Astrocyte of the spinal cord (primary cell): ENCODE results near the gene TARS2.
A peak's percentile ranks its signal among the peaks of the same experiment; 100 is the strongest.

Experiments used
- DNase-seq: peaks from one replicate; pipeline ENCODE4 v3.0.0; 2011; ENCODE audit warnings: low read depth, low spot score
- H3K4me3 ChIP-seq: 2 replicates; pipeline ENCODE4 v1.5.1; 2011; ENCODE audit warnings: low read depth, mild to moderate bottlenecking, low read length, moderate library complexity
- CTCF ChIP-seq: IDR thresholded peaks from 2 replicates; pipeline ENCODE4 v1.5.1; 2012; ENCODE audit warnings: low read depth, mild to moderate bottlenecking, low read length, inconsistent platforms
- in situ Hi-C: cut with HindIII; loops from 2 replicates; pipeline ENCODE4 v1.10.0; 2017; ENCODE audit warnings: low sequenced_read_pairs

TARS2 gene

GRCh38 chr1:150486966-150487762 is at the start of gene TARS2:
Gene TARS2 (plus strand): TSS chr1:150487419. CDS start chr1:150487451, 32 bp downstream.
- H3K4me3 ChIP-seq, result peak within 1 kb of the TSS; percentile 94
- peak; percentile 4 for TF ChIP-seq CTCF
- peak; percentile 99 for DNase-seq
- in situ Hi-C loops, result no loop called here

- no peak for TF ChIP-seq CTCF
- DNase-seq, result no peak
- H3K4me3 ChIP-seq, result no peak overlapping the region
- in situ Hi-C loops, result no loop called here
Measured at GRCh38 chr1:150441121-150441520, 46.1 kb upstream of the TARS2 start.

GRCh38 chr1:150444232-150444631 is 43.0 kb upstream of the TARS2 start:
- no peak for TF ChIP-seq CTCF
- no peak overlapping the region for H3K4me3 ChIP-seq
- no peak for DNase-seq
- in situ Hi-C loops, result no loop called here

GRCh38 chr1:150456146-150456647 is 31.0 kb upstream of the TARS2 start:
- H3K4me3 ChIP-seq, result no peak overlapping the region
- in situ Hi-C loops, result no loop called here
- no peak for DNase-seq
- TF ChIP-seq CTCF, result no peak

- no peak overlapping the region for H3K4me3 ChIP-seq
- peak; percentile 53 for DNase-seq
- peak; percentile 76 for TF ChIP-seq CTCF
- in situ Hi-C loops, result no loop called here
Measured at GRCh38 chr1:150464422-150464826, 22.8 kb upstream of the TARS2 start.

GRCh38 chr1:150466964-150467363 is 20.3 kb upstream of the TARS2 start:
- H3K4me3 ChIP-seq, result no peak overlapping the region
- DNase-seq, result no peak
- in situ Hi-C loops, result no loop called here
- TF ChIP-seq CTCF, result no peak
